Cerebellar cortex (tissue), 1 donor: ENCODE results near the gene PDE6D.
"Not testable (repeated sequence)": the region's sequence is repeated elsewhere in the genome, so short reads cannot be mapped to it uniquely, and the experiment has no call there.

Experiments used
- DNase-seq: peaks from one replicate; pipeline ENCODE4 v3.0.0-alpha.2; 2015; ENCODE audit warnings: low spot score

PDE6D gene

DNA sequence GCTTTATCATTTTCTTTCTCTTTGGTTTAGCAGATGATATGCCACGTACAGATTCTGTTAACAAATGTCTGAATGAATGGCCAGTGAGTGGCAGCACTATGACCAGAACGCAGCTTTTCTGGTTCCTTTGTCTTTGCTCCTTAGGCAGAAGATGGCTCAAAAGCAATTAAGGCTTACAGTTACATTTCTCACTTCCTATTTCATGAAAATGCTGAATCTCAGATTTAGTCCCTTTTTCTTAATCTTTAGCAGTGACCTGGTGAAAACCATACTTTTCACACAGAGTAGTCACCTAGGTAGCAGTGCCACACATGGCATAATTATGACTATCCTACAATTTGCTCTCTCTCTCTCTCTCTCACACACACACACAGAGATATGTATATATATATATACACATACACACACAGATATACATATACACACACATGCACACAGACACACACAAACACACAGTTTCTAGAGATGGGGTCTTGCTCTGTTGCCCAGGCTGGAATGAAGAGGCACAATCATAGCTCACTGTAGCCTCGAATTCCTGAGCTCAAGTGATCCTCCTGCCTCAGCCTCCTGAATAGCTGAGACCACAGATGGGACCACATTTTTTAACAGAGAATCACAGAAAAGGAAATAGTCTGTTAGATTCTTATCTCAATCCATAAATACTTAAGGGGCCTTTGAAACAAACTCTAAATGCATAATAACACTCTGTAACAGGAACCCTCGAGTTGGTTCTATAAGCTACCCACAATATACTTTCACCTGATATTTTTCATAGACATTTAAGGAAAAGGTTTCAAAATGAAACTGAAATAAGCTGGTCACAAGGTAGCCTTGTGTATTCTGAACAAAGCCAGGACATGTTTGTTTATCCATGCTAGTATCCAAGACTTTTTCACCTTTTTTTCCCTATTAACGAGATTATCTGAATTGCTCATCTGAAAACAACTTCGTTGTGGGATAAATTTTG is 11.6 kb downstream of the PDE6D start:
- DNase-seq = no peak

DNA sequence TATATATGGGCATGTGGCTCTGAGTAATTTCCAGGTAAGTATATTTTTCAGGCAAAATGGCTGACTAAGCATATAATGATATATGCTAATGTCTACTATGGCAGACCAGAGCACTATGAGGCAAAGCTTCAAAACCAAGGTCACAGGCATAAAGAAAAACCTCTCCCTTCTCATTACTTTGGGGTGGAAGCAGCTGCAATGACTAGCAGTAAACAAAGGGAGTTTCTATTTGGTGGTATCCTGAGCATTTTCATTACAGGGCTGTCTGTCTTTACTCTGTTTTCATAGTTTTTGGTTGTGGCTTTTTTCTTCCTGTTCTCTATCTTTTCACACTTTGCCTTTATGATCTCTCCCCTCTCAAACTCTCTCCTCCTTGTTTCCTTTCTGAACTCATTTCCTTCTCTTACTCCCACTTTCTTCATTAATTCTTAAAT is 15.6 kb downstream of the PDE6D start:
- no peak for DNase-seq

DNA sequence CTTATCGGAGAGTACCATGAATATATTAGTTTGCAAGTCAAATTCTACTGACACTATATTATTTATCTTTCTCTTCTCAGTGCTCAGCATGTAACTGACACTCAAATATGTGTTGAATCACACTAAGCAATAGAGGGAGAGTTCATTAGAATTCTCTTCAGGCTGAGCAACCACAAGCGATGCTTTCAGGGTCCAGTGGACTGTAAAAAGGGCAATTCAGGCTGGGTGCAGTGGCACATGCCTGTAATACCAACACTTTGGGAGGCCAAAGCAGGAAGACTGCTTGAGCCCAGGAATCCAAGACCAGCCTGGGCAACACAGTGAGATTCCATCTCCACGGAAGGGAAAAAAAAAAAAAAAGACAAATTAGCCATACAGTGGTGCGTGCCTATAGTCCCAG is 16.3 kb downstream of the PDE6D start:
- peak; percentile 15 for DNase-seq

DNA sequence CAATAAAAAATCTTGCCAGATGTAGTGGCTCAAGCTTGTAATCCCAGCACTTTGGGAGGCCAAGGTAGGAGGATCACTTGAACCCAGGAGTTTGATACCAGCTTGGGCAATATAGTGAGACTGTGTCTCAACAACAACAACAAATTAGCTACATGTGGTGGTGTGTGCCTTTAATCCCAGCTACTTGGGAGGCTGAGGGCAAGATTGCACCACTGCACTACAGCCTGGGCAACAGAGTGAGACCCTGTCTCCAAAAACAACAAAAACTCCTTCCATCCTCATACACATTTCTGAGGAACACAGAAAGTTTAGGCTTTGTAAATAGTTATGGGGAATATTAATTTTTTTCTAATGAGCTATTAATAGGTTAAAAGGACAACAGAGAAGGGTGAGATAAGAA is 17.0 kb downstream of the PDE6D start:
- DNase-seq = no peak

DNA sequence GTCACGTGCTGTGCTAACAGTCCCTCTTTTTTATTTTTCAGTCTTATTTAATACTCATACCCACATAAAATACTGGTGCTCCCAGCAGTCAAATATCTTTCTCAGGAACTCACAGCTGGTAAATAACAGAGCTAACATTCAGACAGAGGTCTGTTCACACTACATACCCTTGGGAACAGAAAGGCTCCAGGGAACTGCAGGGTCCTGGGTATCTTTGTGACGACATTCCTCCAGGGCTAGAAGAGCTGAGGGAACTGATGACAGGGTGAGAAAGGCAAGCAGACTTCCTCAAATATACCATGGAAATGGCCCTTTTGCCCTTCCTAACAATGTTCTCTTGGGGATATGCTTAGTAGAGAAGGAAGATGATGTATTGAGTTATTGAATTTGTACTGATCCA is 19.3 kb downstream of the PDE6D start:
- no peak for DNase-seq

DNA sequence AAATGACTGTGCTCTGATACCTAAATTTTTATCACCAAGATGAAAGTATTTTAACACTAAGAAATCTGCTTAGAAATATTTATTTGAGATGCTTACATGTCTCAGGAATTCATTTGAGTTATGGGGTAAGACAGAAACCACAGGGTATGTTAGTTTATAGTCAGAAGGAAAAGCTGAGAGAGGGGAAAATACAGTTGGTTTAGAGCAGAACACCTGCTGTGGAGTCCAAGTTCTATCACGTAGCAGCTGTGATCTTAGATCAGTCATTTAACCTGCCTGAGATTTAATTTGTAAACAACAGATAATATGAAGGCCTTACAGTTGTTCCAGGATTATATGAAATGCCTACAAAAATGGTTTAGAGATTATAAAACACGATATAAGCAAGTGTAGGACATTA is 29.0 kb downstream of the PDE6D start:
- no peak for DNase-seq

DNA sequence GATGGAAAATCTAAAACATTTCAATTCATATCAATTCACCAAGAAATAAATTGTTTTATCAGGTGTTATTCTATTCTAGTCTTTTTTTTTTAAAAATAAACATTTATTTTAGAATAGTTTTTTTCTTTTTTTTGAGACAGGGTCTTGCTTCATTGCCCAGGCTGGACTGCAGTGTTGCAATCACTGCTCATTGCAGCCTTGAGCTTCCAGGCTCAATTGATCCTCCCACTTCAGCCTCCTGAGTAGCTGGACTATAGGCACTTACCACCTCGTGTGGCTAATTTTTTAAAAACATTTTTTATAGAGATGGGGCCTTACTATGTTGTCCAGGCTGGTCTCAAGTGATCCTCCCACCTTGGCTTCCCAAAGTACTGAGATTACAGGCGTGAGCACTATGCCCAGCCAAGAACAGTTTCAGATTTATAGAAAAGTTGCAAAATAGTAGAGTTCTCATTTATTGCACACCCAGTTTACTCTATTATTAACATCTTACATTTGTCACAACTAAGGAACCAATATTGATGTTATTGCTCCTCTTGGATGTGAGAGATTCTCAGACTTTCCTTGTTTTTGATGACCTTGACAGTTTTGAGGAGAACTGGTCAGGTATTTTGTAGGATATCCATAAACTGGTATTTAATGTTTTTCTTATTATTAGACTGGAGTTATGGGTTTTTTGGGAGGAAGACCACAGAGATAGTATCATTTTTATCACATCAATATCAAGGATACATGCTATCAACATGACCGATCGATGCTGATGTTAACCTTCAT is 29.9 kb downstream of the PDE6D start:
- DNase-seq = no peak

DNA sequence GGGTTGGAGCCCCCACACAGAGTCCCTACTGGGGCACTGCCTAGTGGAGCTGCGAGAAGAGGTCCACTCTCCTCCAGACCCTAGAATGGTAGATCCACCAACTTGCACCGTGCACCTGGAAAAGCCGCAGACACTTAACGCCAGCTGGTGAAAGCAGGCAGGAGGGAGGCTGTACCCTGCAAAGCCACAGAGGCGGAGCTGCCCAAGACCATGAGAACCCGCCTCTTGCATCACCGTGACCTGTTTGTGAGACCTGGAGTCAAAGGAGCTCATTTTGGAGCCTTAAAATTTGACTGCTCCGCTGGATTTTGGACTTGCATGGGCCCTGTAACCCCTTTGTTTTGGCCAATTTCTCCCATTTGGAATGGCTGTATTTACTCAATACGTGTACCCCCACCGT is 32.1 kb downstream of the PDE6D start:
- not testable (repeated sequence) for DNase-seq

DNA sequence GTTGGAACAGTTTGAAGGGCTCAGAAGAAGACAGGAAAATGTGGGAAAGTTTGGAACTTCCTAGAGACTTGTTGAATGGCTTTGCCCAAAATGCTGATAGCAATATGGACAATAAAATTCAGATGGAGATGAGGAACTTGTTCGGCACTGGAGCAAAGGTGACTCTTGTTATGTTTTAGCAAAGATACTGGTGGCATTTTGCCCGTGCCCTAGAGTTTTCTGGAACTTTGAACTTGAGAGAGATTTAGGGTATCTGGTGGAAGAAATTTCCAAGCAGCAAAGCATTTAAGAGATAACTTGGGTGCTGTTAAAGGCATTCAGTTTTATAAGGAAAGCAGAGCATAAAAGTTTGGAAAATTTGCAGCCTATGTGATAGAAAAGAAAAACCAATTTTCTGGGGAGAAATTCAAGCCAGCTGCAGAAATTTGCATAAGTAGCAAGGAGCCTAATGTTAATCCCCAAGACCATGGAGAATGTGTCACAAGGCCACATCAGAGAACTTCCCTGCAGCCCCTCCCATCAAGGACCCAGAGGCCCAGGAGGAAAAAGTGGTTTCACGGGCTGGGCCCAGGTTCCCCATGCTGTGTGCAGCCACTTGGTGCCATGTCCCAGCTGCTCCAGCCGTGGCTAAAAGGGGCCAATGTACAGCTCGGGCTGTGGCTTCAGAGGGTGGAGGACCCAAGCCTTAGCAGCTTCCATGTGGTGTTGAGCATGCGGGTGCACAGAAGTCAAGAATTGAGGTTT is 32.8 kb downstream of the PDE6D start:
- not testable (repeated sequence) for DNase-seq

DNA sequence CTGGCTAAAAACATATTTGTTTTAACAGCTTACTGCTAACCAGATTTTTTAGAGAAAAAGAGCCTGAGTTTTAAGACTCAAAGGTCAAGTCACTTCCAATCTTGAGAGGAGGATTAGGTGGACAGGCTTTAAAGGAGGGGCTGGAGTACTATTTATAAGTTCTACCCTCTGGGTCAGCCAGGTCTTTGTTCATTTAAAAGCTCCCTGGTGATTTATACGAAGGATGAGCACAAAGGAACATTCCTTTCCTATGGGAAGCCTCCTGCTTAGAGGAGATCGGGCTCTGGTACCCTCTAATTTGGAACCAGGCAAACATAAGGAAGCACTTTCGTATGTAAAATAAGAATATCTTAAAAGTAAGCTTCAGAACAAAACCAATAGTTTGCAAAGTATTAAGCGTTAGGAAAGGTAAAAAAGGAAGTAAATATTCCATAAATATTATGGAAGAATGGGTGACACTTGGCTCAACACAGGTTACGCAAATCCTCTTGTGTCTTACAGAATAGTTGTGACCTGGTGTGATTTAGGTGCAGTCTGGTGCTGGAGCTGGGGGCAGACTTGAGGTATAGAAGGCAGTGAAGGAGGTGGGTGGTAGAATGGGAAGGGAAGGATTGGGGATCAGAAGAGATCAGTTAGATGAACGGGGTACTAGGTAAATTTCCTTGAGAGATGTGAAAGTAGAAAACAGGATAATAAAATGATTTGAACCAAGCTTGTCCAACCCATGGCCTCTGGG is 35.6 kb downstream of the PDE6D start:
- DNase-seq = no peak

DNA sequence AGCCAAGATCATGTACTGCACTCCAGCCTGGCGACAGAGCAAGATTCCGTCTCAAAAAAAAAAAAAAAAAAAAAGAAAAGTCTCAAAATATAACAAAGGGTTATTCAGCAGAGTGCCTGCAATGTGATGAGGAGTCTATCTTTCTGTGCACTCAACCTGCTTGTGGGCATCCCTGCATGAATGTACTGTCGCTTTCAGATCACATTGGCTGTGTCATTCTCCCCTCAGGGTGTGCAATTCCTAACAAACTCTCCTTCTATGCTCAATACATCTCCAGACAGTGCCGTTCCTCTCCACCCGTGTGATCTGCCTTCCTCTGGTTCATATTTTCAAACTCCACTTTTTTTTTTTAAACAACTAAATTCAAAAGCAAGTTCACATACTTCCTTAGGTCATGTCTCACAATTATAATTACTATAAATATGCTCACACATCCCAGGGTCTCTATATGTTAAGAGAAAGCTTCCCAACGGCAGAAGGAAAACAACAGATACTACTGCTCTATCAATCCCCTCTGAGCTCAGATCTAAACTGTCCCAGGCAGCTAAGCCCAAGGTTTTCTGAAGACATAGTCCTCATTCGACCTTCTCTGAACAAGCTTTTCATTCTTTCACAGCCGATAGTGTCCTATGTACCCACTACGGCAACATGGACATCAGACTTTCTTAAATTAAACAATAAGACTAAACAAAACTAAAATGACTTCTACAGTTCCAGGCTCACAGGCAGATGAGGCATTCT is 37.5 kb downstream of the PDE6D start:
- DNase-seq = no peak

DNA sequence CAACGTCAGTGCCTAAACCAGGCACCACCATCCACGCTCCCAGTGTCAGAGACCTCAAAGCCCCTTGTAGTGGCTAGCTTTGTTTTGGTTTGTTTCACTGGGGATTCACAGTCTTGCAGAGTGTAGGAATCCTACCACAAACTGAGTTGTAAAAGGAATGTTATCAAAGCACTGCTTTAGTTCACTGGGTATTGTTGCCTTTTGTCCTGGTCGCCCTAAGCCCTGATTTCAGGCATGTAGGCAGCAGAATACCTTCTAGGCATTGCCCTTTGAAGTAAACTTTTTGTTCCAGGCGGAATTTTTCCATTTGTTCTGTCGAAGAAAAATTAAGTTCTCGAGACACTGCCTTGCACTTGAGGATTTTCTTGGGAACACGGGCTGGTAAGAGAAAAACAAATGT is 43.3 kb downstream of the PDE6D start:
- DNase-seq = no peak

DNA sequence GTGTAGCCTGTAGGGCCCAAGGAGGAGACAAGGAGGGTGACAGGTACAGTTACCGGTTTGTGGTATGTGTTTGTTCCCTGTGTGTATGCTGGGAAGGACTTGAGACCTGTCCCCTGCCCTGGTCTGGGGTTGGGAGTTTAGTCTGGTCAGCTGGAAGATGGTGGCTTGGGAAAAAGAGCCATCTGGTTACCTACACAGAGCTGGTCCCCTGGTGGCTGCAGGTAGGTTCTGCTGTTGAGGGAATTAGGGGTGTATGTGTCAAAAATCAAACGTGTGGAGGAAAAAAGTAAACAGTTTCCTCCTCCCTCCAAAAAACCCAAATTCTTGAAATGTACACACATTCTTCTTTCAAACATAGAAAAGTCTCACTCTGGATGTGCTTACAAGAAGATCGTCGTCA is 48.5 kb downstream of the PDE6D start:
- no peak for DNase-seq

DNA sequence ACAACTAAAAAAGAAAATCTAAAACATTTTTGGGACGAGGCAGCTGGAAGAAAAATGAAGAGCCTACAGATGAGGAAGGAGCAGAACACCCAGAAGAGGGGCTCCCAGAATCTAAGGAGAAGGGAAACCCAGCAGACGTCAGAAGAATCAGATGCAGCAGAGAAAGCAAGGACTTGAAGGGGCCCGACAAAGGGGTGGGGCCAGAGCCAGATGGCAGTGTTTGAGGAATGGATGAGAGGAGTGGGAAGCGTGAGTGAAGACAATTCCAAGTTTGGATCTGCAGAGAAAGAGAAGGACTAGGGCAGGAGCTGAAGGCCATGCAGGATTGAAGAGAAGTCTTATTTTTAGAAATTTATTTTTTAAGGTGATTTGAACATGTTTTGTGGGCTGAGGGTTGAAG is 53.5 kb downstream of the PDE6D start:
- no peak for DNase-seq

DNA sequence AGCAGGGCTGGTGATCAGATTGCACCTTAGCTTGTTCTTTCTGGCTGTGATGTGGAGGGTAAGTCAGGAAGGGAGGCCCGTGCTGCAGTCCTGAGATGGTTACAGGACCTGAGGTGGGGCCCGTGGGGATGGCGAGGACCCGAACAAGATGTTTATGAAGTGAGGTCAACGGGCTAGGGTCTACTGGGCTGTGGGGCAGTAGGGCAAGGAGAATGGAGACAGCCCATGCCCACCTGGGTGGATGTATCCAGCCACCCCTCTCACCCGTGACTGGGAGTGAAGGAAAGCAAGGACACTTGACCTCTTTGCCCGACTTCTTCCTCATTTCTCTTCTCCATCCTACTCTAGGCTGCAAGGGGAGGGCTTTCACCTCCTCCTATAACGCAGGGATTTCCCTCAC is 54.8 kb downstream of the PDE6D start:
- no peak for DNase-seq

DNA sequence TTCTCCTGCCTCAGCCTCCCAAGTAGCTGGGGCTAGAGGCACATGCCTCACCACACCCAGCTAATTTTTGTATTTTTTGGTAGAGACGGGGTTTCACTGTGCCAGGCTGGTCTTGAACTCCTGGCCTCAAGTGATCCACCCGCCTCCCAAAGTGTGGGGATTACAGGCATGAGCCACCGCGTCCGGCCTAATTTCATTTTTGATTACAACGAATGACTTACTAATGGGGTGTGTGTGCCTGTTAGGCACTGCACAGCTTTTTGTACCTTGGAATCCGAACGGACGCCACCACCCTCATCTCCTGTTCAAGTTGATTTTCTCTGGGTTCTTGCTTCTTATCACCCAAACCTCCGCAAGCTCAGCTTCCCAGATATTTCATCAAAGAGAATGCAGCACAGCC is 55.6 kb downstream of the PDE6D start:
- no peak for DNase-seq

DNA sequence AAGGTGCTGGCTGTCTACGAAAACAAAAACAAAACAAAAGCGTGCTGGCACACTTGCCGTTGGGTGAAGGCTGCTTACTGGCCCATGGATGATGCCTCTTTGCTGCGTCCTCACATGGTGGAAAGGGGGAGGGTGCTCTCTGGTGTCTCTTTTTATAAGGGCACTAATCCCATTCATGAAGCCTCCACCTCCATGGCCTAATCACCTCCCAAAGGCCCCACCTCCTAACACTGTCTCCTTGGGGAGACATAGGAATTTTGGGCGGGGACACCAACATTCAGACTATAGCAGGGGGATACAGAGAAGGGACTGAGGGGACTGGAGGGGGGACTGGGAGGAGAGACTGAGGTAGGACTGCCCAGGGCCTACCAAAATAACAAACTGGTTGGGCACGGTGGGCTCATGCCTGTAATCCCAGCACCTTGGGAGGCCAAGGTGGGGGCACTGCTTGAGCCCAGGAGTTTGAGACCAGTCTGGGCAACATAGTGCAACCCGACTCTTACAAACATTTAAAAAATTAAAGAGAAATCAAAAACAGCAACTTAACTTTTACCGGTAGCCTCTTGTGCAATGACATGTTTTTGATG is 58.3 kb downstream of the PDE6D start:
- DNase-seq = no peak

DNA sequence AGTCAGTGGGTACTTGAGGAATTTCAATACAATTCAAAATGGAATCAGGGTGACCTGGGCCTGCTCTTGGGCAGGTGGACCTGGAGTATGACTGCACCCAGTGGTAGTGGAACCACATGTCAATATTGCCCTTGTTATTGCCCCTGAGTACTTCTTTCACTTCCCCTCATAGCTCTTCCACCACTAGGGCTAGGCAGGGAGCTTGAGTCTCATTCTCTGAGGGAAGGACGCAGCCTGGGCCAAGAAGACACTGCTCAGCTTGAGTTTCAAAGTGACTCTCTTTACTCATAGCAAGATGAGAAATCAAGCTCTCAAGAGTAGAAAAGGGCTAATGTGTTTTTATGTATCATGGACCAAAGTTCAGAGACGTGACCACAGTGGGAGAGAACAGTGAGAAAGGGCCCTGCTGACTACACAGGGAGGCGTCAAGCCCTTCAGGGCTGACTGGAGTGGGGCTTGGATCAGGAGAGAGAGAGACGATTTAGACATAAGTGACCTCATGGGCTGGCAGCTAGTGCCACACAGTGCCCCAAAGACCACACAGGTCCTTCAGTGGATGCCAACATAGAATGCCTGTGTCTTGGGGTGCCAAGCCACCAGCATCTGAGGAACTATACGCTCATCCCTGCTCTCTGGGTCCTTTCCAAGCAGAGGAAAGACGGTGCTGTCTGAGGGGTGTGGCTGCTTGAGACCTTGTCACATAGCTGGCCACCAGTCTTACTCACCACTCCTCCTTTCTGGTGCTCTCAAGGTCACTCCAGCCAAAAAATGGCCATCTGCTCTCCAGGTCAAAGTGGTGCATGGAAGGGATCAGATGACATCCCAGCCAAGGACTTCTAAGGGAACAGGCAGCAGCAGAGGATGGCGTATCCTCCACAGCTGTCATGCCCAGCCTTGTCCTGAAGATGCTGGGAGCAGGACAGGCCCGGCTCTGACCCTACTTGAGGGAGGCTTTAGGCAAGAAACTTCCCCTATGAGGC is 59.8 kb downstream of the PDE6D start:
- DNase-seq = no peak

DNA sequence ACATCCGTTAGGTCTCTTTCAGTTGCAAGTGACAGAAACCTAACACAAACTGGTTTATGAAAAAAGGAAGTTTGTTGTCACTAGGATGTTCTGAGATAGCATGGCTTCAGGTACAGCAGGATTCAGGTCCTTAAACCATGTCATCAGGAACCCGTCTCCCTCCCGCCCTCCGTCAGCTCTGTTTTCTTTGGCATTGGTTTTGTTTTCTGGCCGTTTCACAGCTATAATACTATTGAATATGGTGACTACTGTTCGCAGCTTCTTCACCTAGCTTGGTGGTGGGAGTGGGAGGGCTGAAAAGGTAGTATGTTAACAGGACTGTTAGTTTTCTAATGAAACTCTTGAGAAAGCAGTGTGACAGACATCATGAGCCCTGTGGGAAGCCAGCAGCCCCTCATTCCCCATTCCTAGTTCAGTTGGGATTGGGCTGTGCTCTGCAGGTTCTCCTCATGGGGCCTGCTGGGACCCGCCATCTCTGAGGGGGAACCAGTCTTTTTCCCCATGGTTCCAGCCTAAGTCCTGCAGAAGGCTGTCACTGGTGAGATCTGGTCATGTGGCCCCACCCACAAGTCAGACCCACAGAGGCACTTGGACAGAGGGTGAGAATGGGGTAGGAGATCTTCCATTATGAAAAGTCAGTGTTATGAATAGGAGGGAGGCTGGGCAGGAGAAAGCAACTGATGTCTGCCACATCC is 60.6 kb downstream of the PDE6D start:
- no peak for DNase-seq
